ENCODE measurements around the gene PHACTR4. TPM values are rescaled to one million over a fixed set of nuclear protein-coding genes. Genes with fewer than 3 reads are reported as not detected.

PHACTR4 gene
- total and polyA plus RNA-seq, 2 of the 13 experiments (the other 11 are each of a cell fraction or from before 2014, with no cell fraction given), result 13.9 to 17.1 TPM

DNA sequence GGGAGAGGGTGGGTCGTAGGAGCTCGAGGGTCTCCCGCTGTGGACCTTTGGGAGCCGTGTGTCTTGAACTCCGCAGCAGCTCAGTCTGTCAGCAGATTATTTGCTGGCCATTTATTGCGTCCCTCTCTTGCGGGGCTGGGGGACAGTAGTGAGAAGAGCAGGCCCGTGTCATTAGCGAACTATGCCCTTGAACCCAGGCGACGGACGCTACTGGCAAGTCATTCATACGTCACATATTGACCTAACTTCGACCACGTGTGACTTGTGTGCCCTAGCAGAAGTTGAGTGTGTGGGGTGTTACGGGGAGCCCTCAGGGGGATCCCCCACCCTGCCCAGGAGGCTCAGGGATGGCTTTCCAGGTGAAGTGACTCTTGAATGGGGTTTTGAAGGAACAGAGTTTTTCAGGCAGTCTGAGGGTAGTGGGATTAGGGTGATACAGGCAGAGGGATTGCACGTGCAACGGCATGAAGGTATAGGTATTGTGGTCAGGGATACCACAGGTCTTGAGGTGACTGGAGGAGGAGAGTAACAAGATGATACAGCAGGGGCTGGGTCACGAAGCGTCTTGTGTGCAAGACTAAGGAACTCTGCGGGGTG lies 149.3 kb downstream of the PHACTR4 start (continued):
- TF ChIP-seq ZNF777 (CRISPR knock-in tag; IDR thresholded peaks at IDR 0.05) (no peak), TARDBP (CRISPR knock-in tag; IDR thresholded peaks at IDR 0.05) (no peak), FOXK1 (CRISPR knock-in tag; IDR thresholded peaks at IDR 0.05; ENCODE audit: borderline replicate concordance, low read depth) (peak; percentile 34; the same call in 1 of the 2 replicates), REL (CRISPR knock-in tag; conservative IDR thresholded peaks at IDR 0.05) (peak; percentile 63; the same call in 1 of the 2 replicates), ZBTB21 (CRISPR knock-in tag; IDR thresholded peaks at IDR 0.05) (peak; percentile 21; the same call in 1 of the 2 replicates), HOXA3 (CRISPR knock-in tag; IDR thresholded peaks at IDR 0.05) (peak; percentile 53; the same call in 1 of the 2 replicates), ZBTB7B (CRISPR knock-in tag; IDR thresholded peaks at IDR 0.05) (0 out of 2 replicates have a peak, but pooled peaks have one; percentile 29), KDM5B (CRISPR knock-in tag; IDR thresholded peaks at IDR 0.05; ENCODE audit: borderline replicate concordance) (peak; percentile 50; the same call in 1 of the 2 replicates), SP1 (IDR thresholded peaks at IDR 0.05) (no peak), SP1 (CRISPR knock-in tag; IDR thresholded peaks at IDR 0.05) (no peak), HCFC1 (IDR thresholded peaks at IDR 0.05; ENCODE audit: low read depth, low read length) (no peak), NR2F6 (IDR thresholded peaks at IDR 0.05) (0 out of 2 replicates have a peak, but pooled peaks have one; percentile 14), NR2F6 (CRISPR knock-in tag; IDR thresholded peaks at IDR 0.05) (peak; percentile 31), CREM (IDR thresholded peaks at IDR 0.05) (peak; percentile 86), CREM (CRISPR knock-in tag; IDR thresholded peaks at IDR 0.05) (no peak), ZNF605 (CRISPR knock-in tag; IDR thresholded peaks at IDR 0.05) (0 out of 2 replicates have a peak, but pooled peaks have one; percentile 70), ZNF432 (CRISPR knock-in tag; IDR thresholded peaks at IDR 0.05; ENCODE audit: borderline replicate concordance) (no peak), ZNF10 (CRISPR knock-in tag; IDR thresholded peaks at IDR 0.05; ENCODE audit: borderline replicate concordance, low read depth) (no peak), GPN1 (CRISPR knock-in tag; IDR thresholded peaks at IDR 0.05; ENCODE audit: borderline replicate concordance) (no peak), MEIS2 (CRISPR knock-in tag; IDR thresholded peaks at IDR 0.05) (no peak), MED1 (CRISPR knock-in tag; IDR thresholded peaks at IDR 0.05) (peak; percentile 47), BORCS8-MEF2B (CRISPR knock-in tag; IDR thresholded peaks at IDR 0.05) (no peak), AGO2 (optimal IDR thresholded peaks at IDR 0.05; ENCODE audit: low read depth, low read length) (no peak), ZNF709 (CRISPR knock-in tag; IDR thresholded peaks at IDR 0.05) (no peak), POLR2A (IDR thresholded peaks at IDR 0.05; ENCODE audit: insufficient read depth in 1 of 2, low read depth in 2 of 2, low read length in 2 of 2) (peak; percentile 55 to 80), SMAD9 (CRISPR knock-in tag; IDR thresholded peaks at IDR 0.05) (no peak), IKZF5 (CRISPR knock-in tag; IDR thresholded peaks at IDR 0.05) (0 out of 2 replicates have a peak, but pooled peaks have one; percentile 27), ZNF124 (CRISPR knock-in tag; IDR thresholded peaks at IDR 0.05) (peak; percentile 94), ZNF205 (CRISPR knock-in tag; IDR thresholded peaks at IDR 0.05) (peak; percentile 53; the same call in 1 of the 2 replicates)
- TF ChIP-seq, protein P1, sequence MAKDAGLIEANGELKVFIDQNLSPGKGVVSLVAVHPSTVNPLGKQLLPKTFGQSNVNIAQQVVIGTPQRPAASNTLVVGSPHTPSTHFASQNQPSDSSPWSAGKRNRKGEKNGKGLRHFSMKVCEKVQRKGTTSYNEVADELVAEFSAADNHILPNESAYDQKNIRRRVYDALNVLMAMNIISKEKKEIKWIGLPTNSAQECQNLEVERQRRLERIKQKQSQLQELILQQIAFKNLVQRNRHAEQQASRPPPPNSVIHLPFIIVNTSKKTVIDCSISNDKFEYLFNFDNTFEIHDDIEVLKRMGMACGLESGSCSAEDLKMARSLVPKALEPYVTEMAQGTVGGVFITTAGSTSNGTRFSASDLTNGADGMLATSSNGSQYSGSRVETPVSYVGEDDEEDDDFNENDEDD (CRISPR knock-in tag; IDR thresholded peaks at IDR 0.05; ENCODE audit: borderline replicate concordance), result no peak
- TF ChIP-seq, protein P2, sequence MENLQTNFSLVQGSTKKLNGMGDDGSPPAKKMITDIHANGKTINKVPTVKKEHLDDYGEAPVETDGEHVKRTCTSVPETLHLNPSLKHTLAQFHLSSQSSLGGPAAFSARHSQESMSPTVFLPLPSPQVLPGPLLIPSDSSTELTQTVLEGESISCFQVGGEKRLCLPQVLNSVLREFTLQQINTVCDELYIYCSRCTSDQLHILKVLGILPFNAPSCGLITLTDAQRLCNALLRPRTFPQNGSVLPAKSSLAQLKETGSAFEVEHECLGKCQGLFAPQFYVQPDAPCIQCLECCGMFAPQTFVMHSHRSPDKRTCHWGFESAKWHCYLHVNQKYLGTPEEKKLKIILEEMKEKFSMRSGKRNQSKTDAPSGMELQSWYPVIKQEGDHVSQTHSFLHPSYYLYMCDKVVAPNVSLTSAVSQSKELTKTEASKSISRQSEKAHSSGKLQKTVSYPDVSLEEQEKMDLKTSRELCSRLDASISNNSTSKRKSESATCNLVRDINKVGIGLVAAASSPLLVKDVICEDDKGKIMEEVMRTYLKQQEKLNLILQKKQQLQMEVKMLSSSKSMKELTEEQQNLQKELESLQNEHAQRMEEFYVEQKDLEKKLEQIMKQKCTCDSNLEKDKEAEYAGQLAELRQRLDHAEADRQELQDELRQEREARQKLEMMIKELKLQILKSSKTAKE (CRISPR knock-in tag; IDR thresholded peaks at IDR 0.05; ENCODE audit: borderline replicate concordance), result peak; percentile 35; the same call in 1 of the 2 replicates
